GM12801 (cell line): ENCODE measurements around the gene TMPRSS2.

ENCODE experiments used
- TF ChIP-seq, protein P1 (sequence below): IDR thresholded peaks from one replicate; pipeline ENCODE4 v1.5.1; 2011; ENCODE audit warnings: control low read depth; ENCODE audit not compliant: insufficient read length; ENCODE audit errors: extremely low read depth

Gene TMPRSS2

DNA sequence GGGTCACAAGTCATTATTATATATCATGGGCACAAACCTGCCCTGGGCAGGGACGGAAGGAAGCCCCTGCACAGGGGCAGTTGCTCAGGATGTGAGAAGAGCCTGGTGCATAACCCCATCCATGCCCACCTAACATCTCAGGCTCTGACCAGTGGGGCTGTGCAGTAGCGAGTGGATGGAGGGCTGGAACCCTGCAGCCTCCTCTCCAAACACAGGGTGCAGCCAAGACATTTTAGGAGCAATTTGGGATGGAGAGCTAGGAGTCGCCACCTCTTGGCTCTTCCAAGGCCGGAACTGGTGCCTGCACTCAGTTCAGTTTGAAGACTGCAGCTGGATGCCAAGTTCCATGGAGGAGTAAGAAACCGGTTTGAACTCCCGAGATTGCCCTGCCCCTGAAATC, 79.1 kb downstream of the TMPRSS2 start:
- TF ChIP-seq, protein P1, sequence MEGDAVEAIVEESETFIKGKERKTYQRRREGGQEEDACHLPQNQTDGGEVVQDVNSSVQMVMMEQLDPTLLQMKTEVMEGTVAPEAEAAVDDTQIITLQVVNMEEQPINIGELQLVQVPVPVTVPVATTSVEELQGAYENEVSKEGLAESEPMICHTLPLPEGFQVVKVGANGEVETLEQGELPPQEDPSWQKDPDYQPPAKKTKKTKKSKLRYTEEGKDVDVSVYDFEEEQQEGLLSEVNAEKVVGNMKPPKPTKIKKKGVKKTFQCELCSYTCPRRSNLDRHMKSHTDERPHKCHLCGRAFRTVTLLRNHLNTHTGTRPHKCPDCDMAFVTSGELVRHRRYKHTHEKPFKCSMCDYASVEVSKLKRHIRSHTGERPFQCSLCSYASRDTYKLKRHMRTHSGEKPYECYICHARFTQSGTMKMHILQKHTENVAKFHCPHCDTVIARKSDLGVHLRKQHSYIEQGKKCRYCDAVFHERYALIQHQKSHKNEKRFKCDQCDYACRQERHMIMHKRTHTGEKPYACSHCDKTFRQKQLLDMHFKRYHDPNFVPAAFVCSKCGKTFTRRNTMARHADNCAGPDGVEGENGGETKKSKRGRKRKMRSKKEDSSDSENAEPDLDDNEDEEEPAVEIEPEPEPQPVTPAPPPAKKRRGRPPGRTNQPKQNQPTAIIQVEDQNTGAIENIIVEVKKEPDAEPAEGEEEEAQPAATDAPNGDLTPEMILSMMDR, result no peak

DNA sequence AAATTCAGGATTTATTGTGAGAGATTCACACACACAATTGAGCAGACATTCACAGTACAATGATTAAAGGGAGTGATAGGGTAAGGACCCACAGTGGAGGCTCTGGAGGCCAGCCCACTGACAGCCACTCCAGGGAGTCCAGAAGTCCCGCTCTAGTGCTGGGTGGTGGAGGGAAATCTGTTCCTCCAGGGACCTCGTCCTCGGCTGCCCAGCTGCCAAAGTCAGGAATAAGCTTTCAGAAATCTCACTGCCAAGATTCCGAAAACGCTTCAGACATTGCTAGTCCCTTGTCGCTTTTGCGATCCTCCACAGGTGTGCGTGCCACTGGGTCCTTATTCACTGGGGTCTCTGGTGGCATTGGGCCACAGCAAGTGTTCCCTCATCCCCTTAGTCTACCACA, 79.6 kb downstream of the TMPRSS2 start:
- TF ChIP-seq, protein P1, result no peak

DNA sequence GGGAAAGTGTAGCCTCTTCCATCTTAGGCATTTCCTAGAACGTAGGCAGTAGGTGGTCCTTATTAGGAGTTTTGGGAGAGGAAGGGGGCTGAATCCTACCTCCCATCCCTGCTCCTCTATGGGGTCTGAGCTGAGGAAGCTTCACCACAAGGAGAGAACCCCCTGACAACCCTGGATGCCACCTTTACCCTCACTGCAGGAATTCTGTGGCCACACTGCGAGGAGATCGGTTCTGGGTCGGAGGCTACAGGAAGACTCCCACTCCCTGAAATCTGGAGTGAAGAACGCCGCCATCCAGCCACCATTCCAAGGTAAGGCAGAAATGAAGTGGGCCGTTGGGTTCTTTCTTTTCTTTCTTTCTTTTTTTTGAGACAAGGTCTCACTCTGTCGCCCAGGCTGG, 80.4 kb downstream of the TMPRSS2 start:
- TF ChIP-seq, protein P1, result no peak

DNA sequence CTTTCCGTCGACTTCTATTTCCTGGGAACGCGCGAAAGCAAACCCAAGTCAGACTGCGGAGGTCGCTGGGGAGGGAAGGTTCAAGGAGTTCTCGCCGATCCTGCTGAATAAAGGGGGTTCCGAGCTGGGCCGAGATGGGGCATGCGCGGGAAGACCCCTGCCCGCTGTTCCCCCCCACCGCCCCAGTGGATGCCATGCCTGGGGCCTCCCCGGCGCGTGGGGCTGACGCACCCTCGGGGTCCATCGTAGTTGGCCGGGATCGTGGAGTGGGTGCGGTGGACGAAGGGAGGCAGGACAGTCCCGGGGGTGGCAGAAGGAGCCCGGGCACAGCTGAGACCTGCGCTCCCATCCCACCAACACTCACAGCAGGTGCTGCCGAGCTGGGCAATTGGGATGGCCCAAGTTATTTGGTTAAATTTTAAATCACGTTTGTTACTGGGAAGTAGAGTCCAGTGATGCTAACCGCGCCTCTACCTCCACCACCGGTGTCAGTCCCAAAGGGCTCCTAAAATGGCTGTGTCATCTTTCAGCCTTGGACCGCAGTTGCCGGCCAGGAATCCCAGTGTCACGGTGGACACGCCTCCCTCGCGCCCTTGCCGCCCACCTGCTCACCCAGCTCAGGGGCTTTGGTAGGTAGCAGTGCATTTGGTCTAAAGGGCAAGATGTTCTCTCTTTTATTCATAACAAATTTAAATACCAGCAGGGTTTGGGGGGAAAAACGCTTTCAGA, 81.1 kb downstream of the TMPRSS2 start:
- TF ChIP-seq, protein P1, result no peak

DNA sequence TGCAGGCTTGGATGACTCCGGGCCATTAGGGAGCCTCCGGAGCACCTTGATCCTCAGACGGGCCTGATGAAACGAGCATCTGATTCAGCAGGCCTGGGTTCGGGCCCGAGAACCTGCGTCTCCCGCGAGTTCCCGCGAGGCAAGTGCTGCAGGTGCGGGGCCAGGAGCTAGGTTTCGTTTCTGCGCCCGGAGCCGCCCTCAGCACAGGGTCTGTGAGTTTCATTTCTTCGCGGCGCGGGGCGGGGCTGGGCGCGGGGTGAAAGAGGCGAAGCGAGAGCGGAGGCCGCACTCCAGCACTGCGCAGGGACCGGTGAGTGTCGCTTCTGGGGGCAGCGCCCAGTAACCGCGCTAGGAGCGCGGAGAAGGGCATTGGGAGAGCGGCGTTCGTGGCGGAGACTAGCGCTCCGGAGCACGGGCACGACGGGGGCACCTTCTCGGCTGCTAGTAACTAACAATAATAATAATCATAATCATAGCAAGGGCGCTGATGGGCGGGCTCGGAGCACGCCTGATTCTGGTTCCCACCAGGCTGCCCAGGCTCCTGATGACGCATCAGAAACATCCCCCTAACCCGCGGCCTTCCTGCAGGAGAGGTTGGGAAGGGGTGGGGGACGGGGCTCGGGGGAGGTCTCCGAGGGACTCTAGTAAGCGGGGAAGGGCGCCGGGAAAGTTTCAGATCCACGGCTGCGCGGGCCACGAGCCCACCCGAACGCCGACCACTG, 81.8 kb downstream of the TMPRSS2 start, which contains the start of gene MX1:
TSS of gene MX1 (plus strand) at position 286 of the 722 bp plus-strand sequence. CDS start 5,832 bp downstream, outside the sequence.
- TF ChIP-seq, protein P1, result no peak

DNA sequence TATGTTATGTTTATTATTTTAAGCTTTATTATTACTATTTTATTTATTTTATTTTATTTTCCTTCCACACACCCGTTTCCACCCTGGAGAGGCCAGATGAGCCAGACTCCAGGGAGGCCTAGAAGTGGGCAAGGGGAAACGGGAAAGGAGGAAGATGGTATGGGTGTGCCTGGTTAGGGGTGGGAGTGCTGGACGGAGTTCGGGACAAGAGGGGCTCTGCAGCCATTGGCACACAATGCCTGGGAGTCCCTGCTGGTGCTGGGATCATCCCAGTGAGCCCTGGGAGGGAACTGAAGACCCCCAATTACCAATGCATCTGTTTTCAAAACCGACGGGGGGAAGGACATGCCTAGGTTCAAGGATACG, 82.4 kb downstream of the TMPRSS2 start:
- TF ChIP-seq, protein P1, result no peak

DNA sequence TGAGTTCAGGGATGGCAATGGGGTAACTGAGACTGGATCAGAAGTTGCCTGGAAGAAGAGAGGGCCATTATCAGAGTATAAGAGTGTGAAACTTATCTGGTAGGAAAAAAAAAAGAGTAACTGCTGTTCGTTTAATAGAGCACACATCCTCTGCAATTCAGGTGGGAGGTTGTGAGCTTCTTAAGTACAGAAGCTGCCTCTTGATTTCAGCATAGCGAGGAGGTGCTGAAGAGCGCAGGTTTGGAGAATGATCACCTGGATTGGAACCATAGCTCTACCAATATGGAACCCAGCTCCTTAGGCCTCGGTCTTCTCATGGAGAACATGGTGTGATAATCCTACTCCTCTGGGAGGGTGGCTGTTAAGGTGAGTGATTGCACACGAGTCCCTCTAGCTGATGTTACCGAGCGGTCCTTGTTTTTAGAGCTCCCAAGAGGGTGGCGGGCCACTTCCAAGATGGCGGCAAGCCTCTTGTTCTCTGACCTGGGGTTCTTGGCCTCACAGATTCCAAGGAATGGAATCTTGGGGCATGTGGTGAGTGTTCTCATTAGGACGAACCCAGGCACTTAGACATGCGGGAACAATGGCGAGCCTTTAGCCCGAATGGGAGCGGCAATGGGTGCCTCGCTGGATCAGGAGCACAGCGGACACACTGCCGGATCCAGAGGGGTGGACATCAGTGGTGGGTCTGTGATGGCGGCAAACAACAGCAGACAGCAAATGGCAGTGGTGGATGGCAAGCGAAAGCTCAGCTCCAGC, 85.2 kb downstream of the TMPRSS2 start:
- TF ChIP-seq, protein P1, result no peak
